Fibroblast of the aortic adventitia (primary cell): ENCODE data around the gene ZNF423. TPM values are rescaled to one million over a fixed set of nuclear protein-coding genes. Genes with fewer than 3 reads are reported as not detected.

ENCODE experiments used
- DNase-seq: peaks from one replicate; pipeline ENCODE4 v3.0.0-alpha.2; 2010; ENCODE audit warnings: low read depth
- H3K4me3 ChIP-seq: 2 replicates; pipeline ENCODE4 v1.5.1; 2011; ENCODE audit warnings: low read depth, mild to moderate bottlenecking, control low read depth, low read length, moderate library complexity
- total RNA-seq: library from RNA; depleted of rRNA; stranded (reverse); fragments of >200 nt; gene quantifications from 2 replicates; pipeline ENCODE4 v1.2.3, GENCODE V29; 2012; ENCODE audit warnings: low replicate concordance
- TF ChIP-seq, protein P1 (sequence below): IDR thresholded peaks from 2 replicates; pipeline ENCODE4 v1.5.1; 2011; ENCODE audit warnings: mild to moderate bottlenecking, low read length, control low read depth, inconsistent platforms; ENCODE audit not compliant: insufficient read depth

The ZNF423 gene
- total RNA-seq, 1 donor = 13.5 TPM

DNA sequence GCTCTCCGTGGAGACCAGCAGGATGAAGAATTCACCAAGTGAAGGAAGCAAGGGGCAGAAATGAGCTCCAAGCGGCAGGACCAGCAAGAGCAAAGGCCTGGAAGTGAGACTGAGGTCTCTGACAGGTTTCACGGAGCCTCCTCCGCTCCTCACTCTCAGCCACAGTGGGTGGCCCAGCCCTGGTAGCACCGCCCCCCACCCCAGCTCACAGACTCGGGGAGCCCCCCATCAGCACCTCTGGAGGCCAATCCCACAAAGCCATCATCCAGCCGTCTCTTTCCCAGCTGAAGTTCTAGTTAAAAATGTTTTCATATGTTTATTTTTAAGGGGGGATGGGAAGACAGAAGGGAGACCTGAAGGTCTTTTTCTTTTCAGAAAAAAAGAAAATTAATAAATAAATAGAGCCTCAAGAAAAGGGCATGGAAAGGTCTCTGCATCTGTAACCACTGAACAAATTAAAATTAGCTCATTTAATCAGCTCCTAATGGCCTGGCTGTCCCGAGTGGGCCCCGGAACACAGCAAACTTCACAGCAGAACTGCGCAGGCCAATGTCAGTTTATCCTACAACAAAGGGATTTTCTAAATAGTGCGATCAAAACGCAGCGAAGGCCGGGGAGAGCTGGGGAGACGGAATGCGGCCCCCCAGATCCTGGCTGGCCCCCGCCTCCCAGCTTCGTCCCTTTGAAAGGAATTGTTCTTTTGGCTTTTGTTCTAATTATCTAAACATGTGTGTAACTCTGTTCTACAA is 190.3 kb downstream of the ZNF423 start:
- TF ChIP-seq, protein P1, sequence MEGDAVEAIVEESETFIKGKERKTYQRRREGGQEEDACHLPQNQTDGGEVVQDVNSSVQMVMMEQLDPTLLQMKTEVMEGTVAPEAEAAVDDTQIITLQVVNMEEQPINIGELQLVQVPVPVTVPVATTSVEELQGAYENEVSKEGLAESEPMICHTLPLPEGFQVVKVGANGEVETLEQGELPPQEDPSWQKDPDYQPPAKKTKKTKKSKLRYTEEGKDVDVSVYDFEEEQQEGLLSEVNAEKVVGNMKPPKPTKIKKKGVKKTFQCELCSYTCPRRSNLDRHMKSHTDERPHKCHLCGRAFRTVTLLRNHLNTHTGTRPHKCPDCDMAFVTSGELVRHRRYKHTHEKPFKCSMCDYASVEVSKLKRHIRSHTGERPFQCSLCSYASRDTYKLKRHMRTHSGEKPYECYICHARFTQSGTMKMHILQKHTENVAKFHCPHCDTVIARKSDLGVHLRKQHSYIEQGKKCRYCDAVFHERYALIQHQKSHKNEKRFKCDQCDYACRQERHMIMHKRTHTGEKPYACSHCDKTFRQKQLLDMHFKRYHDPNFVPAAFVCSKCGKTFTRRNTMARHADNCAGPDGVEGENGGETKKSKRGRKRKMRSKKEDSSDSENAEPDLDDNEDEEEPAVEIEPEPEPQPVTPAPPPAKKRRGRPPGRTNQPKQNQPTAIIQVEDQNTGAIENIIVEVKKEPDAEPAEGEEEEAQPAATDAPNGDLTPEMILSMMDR = no peak

DNA sequence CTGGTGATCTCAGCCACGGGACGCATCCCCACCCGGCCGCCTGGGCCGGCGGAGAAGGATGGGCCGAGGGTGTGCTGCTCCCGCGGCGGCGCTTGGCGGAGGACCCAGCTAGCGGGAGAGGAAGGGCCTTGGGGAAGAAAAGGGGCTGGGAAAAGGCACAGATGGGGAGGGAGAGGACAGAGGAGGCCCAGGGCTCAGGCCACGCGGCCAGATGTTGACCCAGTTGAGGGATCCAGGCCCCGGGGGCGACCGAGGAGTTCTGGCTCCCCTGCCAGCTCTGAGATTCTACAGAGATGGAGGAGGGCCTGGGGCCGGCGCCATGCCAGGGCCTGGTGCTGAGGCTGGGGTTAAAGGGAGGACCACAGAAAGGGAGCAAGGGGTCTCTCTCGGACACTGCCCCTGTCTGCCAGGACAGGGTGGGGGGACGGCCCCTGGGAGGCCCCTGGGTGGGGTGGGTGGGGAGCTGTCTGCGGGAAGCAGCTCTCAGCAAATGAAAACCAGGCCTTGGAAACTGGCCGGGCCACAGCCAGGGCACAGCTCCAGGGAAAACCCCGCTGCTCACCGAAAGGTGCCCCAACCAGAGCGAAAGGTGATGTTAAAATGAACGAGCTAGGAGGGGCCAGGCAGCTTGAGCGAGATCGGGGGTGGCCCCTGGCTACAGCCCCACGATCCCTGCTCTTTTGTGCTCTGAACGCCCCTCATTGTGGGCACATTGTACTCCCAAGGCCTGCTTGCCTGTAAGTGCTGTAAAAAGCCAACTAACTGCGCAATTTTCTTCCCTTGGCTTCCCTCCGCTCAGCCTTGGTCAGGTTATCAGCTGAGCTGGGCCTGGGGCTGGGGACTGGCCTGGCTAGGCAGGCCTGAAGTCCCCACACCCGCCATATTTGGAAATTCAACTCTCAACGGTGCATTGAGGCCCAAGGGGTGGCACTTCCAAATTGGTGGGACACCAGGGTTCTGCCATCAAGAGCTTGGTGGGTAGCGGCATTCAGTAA is 191.4 kb downstream of the ZNF423 start:
- TF ChIP-seq, protein P1 = no peak
- DNase-seq = peak; percentile 38
- H3K4me3 ChIP-seq = peak overlapping the region; percentile 28

More for the DNA sequence above, 190.3 kb downstream of the ZNF423 start:
- DNase-seq = no peak
- no peak overlapping the region for H3K4me3 ChIP-seq

DNA sequence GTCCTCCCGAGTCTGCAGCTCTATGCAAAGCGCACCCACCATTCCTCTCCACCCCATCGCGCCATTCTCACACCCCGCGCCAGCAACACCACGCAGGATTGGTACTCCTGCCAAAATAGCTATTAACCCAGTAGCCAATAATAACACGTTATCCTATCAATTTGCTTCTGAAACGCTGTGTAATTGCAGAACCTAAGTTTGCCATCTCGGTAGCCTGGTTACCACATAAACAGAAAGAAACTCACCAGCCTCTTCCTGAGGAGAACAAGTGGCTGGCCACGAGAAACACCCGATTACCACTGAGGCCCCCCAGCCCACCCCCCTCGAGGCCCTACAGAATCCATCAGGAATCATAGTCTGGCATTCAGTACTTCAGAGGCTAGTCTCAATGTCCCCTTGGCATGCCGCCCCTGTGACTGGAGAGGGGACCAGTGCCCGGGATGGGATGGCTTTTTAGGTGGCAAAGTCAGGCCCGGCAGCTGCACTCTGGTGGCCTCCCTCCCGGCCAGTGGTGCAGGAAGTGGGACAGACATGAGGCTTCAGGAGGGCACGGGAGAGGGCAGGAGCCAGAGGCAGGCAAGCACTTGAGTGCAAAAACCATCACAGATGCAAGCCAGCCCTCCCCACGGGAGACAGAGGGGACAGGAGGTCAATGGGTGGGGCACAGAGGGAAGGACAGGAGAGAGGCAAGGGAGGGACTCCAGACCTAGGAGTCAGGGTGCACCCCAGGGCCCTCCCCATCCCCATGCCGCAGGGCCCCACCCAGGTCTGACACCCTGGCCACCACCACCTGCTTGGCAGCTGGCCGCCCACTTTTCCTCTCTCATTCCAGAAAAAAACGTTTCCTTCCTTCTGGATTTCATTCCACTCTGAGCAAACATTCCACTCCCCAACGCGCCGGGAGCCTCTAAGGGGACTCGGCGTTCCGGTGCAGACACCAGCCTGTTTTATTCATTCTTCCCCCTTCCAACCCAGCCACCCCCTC is 192.5 kb downstream of the ZNF423 start:
- DNase-seq = peak; percentile 51
- TF ChIP-seq, protein P1 = no peak

DNA sequence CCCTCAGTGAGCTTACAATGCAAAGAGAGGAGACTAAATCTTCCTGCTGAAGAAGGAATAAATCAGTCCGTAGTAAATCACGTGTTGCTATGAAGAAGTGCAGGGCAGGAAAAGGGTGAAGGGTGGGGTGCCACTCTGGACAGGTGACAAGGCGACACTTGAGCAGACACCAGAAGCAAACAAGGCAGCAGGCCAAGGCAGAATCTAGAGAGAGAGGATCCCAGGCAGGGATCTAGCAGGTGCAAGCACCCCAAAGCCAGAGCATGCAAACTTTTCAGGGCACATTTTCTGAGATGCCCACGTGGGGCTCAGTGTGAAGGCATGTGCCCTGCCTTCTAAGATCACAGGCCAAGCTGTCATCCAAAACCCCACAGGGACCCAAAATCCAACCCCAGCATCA is 193.3 kb downstream of the ZNF423 start:
- DNase-seq = no peak
- TF ChIP-seq, protein P1 = no peak
- no peak overlapping the region for H3K4me3 ChIP-seq

More for the DNA sequence above, 192.5 kb downstream of the ZNF423 start:
- peak overlapping the region; percentile 28 for H3K4me3 ChIP-seq

DNA sequence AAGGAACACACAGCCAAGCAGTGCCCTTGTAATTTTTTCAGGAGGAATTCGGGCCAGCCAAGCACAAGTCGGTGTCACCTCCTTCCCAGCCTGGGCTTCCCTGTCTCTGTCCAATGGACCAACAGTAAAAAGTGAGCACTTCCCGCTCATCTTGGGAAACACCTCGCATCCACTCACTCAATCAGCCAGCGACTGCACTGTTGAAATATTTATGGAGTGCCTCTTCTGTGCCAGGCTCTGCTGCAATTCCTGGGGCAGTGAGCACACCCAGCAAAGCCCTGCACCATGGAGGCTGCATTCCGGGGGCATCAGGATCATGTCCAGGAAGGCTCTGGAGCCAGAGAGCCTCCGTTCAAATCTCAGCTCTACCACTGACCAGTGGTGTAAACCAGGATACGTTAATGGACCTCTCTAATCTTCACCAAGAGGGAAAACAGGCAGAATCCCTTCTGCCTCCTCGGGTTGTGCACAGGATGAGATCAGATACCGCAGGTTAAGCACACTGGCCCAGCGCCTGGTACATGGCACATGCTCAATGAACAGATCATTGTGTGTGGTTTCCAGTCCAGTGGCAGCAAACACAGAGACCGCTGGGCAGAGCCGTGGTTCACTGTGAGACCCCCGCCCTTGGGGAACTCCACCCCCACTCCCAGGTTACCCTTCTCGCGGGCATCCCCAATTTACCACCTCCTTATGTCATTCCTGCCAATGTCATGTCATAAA is 194.3 kb downstream of the ZNF423 start:
- no peak for DNase-seq
- TF ChIP-seq, protein P1 = no peak
- H3K4me3 ChIP-seq = no peak overlapping the region
